ENCODE measurements around the gene JPH2.

JPH2 gene

DNA sequence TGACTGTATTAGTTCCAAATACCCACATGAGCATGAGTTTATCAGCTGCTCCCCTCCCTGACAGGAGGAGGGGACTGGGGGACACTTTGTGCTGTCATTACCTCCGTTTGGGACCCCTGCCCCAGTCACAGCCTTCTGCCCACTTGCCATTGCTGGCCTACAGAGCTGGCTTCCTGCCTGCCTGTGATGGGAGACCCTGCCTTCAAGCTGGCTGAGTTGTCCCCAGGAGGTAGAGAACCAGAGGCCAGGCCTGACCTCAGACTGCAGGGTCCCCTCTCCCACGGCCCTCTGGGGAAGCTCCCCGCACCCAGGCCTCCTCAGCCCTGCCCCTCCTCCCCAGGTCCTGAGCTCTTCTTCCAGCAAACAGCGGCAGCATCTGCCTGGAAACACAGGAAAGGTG, 105.5 kb downstream of the JPH2 start:
- in situ Hi-C loops (cut with MboI; ENCODE audit: low sequenced_read_pairs): loop anchor here (25.0 kb wide), 2 partner anchors 344 to 544 kb away; partner anchors contain the start of gene GTSF1L

DNA sequence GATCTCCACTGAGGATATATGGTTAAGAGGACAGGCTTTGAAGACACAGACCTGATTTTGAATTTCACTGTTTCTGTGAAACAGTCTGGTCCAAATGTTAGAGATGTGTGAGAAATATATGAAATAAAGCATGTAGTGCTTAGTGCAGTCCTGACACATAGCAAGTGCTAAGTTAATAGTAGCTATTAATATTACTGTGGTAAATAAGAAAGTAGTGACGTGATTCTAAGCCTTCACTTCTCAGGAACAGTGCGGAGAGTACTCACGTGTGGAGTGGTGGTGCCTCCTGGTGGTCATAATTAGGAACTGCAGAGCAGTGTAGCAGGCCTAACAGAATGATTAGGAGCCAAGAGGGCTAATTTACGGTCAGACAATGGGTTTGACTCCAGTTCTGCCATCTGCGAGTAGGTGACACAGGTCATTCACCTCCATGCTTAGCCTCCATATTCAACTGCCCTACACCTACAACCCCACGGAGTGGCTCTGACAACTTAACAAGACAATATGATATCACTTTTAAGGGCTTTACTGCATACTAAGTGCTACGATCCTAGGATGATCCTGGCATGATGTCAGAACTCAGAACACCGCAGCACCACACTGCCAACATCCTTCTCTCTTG, 106.2 kb downstream of the JPH2 start:
- in situ Hi-C loops (cut with MboI; ENCODE audit: low sequenced_read_pairs): loop anchor here (25.0 kb wide), 2 partner anchors 343 to 543 kb away; partner anchors contain the start of gene GTSF1L

- in situ Hi-C loops (cut with MboI; ENCODE audit: low sequenced_read_pairs): loop anchor here (25.0 kb wide), 2 partner anchors 343 to 543 kb away; partner anchors contain the start of gene GTSF1L
These were observed 106.9 kb downstream of the JPH2 start for GRCh38 chr20:44080064-44080463.

- in situ Hi-C loops (cut with MboI; ENCODE audit: low sequenced_read_pairs): loop anchor here (25.0 kb wide), 2 partner anchors 342 to 542 kb away; partner anchors contain the start of gene GTSF1L
These were observed 107.7 kb downstream of the JPH2 start for GRCh38 chr20:44079291-44079690.

- in situ Hi-C loops (cut with MboI; ENCODE audit: low sequenced_read_pairs): loop anchor here (25.0 kb wide), 2 partner anchors 339 to 539 kb away; partner anchors contain the start of gene GTSF1L
These were observed 111.1 kb downstream of the JPH2 start for GRCh38 chr20:44075950-44076232.

DNA sequence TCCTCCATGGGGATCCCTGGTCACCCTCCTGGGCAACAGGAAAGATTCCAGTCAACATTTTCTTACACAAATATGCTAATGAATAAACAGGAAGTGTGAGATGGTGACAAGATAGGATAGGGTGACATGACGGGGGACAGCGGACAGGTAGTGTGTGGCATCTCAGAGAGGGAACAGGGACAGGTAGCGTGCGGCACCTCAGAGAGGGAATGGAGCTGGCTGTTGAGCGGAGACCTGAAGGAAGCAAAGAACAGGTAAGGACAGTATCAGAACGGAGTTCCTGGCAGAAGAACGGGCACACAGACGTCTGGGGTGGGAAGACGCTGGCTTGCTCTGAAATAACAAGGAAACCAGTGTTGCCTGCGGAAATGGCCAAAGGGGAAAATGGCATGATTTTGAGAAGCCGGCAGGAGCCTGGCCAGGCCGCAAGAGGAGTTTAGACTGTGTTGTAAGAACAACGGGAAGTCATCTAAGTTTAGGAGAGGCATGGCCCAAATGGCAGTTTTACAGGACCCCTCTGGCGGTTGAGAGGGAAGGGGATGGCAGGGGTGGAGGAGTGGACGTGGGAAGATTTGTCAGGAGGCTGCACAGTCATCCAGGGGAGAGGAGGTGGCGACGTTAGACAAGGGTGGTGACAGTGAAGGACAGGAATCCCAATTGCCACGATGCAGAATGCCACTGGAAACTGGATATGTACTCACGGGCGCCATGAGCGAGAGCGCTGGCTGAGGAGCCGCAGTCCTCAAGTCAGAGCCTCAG, 111.6 kb downstream of the JPH2 start:
- in situ Hi-C loops (cut with MboI; ENCODE audit: low sequenced_read_pairs): loop anchor here (25.0 kb wide), 2 partner anchors 338 to 538 kb away; partner anchors contain the start of gene GTSF1L

DNA sequence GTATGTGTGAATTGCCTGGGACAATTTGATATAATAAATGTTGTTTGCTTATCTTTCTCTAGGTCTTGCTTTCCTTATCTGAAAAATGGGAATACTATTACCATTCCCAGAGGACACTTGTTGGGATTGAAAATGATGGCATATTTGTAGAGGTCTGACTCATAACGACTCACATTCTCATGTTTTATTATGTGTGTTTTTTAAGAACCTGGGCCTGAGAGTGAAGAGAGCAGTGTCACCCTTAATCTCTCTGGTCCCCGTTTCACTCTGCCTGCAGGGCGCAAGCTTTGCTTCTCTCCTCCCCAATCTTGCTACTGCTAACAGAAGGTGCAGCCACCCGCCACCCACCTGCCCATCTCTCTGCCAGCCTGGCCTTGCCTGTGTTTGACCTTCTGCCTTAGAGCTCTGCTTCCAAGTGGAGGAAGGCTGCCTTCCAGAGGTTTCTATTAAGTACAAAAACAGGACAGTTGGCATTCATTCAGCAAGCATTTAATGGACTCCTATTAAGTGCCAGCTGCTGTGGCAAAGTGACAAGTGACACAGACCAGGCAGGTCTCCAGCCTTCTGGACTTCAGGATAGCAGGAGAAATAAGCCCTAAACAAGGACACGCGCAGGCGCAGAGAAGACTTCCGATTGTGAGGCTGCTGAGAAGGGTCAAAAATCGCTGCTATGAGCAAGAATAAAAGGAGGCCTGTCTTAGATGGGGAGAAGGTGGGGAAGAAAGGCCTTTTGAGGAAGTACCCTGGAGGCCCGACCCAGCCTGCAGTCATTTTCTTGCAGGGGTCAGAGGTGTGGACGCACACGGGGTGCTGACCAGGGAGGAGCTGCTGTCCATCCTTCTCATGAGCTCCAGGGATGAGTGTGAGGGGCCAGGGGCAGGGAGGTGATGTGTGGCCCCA, 112.5 kb downstream of the JPH2 start:
- in situ Hi-C loops (cut with MboI; ENCODE audit: low sequenced_read_pairs): loop anchor here (25.0 kb wide), 2 partner anchors 337 to 537 kb away; partner anchors contain the start of gene GTSF1L

- in situ Hi-C loops (cut with MboI; ENCODE audit: low sequenced_read_pairs): no loop called here
These were observed 113.3 kb downstream of the JPH2 start for GRCh38 chr20:44073675-44074071.

DNA sequence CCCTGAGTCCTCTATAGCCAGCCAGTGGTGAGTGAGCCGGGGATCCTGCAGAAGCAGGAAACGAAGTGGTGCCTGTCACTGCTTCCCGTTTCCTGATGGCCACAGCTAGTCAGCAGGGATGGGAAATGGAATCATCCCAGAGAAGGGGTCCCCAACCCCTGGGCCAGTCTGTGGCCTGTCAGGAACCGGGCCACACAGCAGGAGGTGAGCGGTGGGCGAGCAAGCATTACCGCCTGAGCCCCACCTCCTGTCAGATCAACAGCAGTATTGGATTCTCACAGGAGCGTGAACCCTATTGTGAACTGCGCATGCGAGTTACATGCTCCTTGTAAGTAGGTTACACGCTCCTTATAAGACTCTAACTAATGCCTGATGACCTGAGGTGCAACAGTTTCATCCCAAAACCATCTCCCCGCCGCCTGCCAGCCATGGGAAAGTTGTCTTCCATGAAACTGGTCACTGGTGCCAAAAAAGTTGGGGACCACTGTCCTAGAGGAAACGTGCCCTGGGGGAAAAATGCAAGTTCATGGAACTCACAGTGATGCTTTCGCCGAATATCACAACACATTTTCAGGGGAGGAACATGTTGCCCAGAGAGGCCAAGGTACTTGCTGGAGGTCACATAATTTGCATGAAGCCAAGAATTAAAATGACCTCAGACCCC, 113.8 kb downstream of the JPH2 start:
- in situ Hi-C loops (cut with MboI; ENCODE audit: low sequenced_read_pairs): no loop called here

GRCh38 chr20:44072384-44072783, 114.6 kb downstream of the JPH2 start:
- in situ Hi-C loops (cut with MboI; ENCODE audit: low sequenced_read_pairs): no loop called here

GRCh38 chr20:44071526-44072111, 115.4 kb downstream of the JPH2 start:
- in situ Hi-C loops (cut with MboI; ENCODE audit: low sequenced_read_pairs): no loop called here

- in situ Hi-C loops (cut with MboI; ENCODE audit: low sequenced_read_pairs): no loop called here
These were observed 115.9 kb downstream of the JPH2 start for GRCh38 chr20:44071057-44071456.

DNA sequence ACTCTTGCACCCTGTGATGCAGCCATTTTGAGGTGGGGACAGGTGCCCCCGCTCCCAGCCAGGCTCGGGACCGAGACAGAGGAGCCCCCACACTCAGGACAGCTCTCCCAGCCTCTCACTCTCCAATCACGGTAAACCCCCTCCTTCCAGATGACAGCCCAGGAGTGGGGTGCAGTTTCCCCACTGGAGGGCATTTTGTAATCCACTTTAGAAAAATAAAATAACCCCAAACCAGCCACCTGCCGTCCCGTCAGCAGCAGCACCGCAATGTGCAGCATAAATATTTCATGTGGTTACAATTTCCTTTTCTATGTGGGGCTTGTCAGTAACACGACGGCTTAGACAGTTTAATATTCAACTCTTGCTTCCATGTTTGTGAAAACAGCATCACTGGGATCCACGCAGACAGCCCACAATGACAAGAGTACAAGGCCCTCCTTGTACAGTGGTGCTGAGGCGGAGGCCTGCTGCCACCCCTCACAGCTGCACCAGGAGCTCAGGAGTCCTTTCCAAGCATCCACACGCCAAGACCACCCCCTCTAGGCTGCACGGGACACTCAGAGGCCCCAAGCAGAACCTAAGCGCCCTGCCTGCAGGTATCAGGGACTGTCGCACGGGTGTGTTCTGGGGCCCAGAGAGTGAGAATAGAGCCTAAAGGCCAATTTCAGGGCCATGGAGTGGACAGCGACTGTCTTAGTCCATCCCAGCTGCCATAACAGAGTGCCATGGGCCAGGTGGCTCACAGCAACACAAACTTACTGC, 116.7 kb downstream of the JPH2 start:
- in situ Hi-C loops (cut with MboI; ENCODE audit: low sequenced_read_pairs): no loop called here

DNA sequence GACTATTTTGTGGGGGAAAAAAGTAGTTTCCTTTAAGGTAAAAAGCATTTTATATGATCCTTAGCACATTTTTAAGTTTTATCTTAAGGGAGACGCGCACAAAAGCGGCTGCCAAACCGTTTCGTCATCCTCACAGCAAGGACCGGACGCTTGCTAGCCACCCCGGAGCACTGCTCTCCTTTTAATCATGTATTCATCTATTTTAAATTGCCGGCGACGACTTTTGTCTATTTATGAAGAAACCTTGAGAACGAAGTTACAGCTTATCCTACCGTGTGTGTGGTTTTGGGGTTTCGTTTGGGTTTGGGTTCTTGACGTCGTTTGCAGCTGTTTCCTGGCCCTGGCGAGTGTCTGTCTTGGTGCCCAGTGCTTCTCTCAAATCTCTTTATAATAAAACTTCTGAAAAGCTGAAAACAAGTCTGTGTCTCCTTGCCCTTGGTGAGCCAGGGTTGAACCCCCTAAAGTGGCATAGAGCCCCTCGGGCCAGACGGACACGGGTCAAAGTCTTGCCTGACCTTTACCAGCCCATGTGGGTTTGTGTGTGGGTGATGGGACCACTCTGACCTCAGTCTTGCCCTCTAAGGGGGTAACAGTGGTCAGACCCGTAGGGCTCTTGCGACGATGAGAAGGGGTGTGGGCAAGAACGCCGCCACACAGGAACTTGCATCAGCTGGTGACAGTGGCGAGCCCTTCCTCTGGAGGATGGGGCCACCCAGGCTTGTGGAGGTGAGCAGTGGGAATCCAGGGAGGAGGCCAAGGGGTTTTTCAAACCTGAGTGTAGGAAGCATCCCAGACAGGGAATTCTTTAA, 117.6 kb downstream of the JPH2 start:
- in situ Hi-C loops (cut with MboI; ENCODE audit: low sequenced_read_pairs): no loop called here

DNA sequence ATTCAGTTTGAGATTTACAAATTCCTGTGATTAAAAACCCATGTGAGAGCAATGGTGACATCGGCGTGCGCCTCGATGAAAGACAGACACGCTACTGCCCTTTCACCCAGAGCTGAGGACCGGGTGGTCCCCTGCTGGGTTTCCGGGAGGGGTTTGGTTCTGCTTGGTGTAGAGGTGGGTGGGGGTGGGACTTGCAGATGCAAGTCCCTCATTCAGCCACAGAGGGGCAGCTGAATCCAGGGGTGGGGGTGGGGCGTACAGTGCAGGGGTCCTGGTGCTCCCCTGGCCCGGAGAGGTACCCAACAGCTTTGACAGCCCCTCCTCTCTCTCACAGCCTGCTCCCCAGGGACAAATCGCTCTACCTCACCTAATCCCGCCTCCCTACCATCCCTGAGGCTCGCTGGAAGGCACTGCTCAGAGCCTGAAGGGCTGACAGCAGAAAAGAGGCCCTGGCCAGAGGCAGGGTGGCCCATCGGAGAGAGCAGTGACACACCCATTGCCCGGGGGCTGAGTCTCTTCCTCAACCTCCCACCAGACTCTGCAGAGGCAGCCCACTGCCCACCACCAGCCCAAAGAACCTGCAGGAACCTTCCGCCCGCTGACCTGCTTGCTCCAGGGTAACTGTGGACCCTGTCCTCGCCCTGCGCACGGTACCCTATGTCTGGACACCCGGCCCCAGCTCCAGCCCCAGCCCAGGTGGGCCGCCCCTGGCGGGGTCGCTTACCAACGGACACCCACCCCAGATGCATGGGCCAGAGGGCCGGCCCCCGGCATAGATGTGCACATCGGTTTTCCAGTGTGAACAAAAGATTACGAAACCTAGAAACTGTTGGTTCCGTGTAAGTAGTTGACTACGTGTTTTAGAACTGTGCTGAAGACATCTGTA, 118.4 kb downstream of the JPH2 start:
- in situ Hi-C loops (cut with MboI; ENCODE audit: low sequenced_read_pairs): no loop called here

DNA sequence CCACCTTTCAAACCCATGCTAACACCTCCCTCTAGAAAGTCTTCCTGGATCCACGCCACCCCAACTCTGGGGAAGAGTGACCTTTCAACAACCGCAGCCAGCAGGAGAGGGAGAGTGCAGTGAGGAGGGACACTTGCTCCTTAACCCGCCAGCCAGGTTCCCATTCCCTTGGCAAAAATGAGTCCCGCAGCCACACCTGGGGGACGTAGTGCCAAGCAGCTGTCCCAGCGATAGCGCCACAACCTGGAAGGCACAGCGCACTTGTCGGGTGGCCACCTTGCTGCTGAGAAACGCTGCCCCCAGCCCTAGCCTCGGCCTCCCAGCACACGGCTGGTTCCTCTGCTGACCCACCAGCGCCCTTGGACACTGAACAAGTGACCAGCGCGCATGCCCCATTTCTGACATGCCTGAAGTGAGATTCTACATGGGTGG, 119.3 kb downstream of the JPH2 start:
- in situ Hi-C loops (cut with MboI; ENCODE audit: low sequenced_read_pairs): no loop called here
